Measurements from ENCODE around the gene GRHPR.

The GRHPR gene

DNA sequence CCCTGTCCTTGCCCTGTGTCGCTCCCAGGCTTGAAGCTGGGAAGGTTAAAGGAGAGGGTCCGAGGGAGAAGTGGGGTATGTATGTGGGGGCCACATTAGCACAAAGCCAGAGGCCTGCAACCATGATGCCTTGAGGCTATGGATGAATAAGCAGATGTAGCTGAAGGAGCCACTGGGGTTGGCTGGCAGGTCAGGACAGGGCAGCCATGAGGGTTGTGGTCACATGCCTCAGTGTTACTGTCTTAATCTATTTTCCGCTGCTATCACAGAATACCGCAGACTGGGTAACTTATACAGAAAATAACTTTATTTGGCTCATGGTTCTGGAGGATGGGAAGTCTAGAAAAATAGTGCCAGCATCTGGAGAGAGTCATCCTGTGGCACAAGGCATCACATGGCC lies 9.2 kb upstream of the GRHPR start:
- peaks cover 0 to 10% (median 7%) of the 10 kb centered on the region in 4 donors for H3K4me1 ChIP-seq
- TF ChIP-seq, protein P1, sequence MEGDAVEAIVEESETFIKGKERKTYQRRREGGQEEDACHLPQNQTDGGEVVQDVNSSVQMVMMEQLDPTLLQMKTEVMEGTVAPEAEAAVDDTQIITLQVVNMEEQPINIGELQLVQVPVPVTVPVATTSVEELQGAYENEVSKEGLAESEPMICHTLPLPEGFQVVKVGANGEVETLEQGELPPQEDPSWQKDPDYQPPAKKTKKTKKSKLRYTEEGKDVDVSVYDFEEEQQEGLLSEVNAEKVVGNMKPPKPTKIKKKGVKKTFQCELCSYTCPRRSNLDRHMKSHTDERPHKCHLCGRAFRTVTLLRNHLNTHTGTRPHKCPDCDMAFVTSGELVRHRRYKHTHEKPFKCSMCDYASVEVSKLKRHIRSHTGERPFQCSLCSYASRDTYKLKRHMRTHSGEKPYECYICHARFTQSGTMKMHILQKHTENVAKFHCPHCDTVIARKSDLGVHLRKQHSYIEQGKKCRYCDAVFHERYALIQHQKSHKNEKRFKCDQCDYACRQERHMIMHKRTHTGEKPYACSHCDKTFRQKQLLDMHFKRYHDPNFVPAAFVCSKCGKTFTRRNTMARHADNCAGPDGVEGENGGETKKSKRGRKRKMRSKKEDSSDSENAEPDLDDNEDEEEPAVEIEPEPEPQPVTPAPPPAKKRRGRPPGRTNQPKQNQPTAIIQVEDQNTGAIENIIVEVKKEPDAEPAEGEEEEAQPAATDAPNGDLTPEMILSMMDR (IDR thresholded peaks at IDR 0.05), result no peak
- no peak for DNase-seq
- no peaks in the 10 kb centered on the region for H3K27me3 ChIP-seq
- H3K9me3 ChIP-seq, result no peaks in the 10 kb centered on the region
- H3K4me3 ChIP-seq, result no peak overlapping the region
- H3K27ac ChIP-seq, result no peak overlapping the region
- intact Hi-C loops (cut with DNase I; ENCODE audit: low total_unique reads), result no loop called here
- H3K36me3 ChIP-seq, result no peaks in the 10 kb centered on the region

DNA sequence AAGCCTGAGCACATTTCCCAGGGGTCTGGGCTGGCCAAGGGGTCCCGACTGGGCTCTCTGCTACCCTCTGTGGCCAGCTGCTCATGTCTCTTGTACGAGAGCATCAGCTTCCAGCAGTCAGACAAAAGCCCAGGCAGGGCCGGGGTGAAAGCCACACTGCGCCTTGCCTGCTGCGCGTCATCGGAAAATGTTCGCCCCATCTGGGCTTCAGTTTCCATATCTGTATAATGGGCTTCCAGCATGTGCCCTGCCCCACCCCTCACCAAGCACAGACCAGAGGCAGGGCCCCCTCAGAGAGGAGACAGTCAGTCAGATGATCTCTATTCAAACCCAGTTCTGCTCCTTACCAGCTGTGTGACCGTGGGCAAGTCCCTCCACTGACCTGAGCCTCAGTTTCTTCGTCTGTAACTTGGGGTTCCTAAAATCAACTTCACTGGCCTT lies 8.0 kb upstream of the GRHPR start:
- intact Hi-C loops (cut with DNase I; ENCODE audit: low total_unique reads), result no loop called here

DNA sequence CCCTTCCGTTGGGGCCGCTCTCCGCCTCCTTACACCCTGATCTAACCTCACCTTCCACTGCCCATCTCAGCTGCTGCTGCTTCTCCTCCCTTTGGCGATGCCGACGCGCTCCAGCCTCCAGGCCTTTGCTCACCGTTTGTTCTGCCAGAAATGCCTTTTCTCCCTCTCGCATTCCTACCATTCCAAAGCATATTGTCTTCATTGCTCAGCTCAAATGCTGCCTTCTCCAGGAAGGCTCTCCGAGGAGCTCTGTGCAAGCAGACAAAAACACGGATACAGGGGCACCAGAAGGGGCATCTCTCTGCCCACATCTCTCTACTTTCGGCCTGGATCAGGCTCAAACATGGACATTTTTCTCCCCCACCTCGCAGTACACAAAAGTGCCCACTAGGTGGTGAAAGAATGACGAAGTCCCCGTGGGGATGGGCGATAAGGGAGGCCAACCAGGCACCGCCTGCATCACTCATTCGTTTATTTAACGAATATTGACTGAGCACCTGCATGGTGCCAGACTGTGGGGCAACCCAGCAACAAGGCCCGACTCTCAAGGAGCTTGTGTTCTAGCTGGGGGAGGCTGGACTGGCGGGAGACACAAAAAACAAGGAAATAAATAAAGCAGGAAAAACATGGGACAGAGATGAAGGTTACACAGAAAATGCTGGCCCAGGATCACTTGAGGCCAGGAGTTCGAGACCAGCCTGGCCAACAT lies 7.3 kb upstream of the GRHPR start:
- Histone ChIP-seq H3K27ac (peak overlapping the region; percentile 32 to 42), H3K36me3 (no peaks in the 10 kb centered on the region), H3K9me3 (no peaks in the 10 kb centered on the region), H3K4me3 (no peak overlapping the region), H3K4me1 (peaks cover 0 to 10% (median 7%) of the 10 kb centered on the region in 4 donors), H3K27me3 (no peaks in the 10 kb centered on the region)
- intact Hi-C loops (cut with DNase I; ENCODE audit: low total_unique reads), result no loop called here
- DNase-seq, result peak; percentile 65 to 74
- TF ChIP-seq, protein P1 (IDR thresholded peaks at IDR 0.05), result peak; percentile 74 to 76

More for the DNA sequence above, 8.0 kb upstream of the GRHPR start:
- no peaks in the 10 kb centered on the region for H3K9me3 ChIP-seq
- no peak overlapping the region for H3K4me3 ChIP-seq
- TF ChIP-seq, protein P1 (IDR thresholded peaks at IDR 0.05), result no peak
- H3K27ac ChIP-seq, result peak overlapping the region; percentile 32 to 42
- no peaks in the 10 kb centered on the region for H3K36me3 ChIP-seq
- H3K4me1 ChIP-seq, result peaks cover 0 to 10% (median 7%) of the 10 kb centered on the region in 4 donors
- no peaks in the 10 kb centered on the region for H3K27me3 ChIP-seq
- DNase-seq, result no peak

DNA sequence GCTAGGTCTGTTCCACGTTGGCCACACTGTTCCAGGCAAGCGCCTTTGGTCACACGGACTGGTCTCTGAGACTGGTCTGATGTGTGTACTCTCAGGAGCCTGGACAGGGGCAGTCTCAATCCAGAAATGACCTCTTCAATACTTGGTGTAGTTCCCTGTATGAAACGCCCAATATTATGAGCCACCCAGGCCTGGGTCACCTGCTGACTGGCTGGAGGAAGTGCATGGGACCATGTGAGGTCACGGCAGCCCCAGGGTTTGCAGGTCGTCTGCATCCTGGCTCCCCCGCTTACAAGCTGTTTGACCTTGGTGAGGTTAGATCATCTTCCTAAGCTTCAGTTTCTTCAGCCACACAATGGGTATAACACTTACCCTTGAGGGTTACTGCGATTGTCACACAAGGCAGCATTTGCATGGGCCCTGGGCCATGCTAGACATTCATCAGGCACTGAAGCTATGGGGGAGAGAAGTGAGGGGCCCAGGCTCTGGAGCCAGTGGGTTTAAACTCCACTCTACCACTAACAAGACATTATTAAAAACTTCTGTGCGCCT lies 5.2 kb upstream of the GRHPR start:
- no peaks in the 10 kb centered on the region for H3K27me3 ChIP-seq
- no peak for DNase-seq
- intact Hi-C loops (cut with DNase I; ENCODE audit: low total_unique reads), result no loop called here
- H3K27ac ChIP-seq, result no peak overlapping the region
- no peaks in the 10 kb centered on the region for H3K36me3 ChIP-seq
- no peak overlapping the region for H3K4me3 ChIP-seq
- TF ChIP-seq, protein P1 (IDR thresholded peaks at IDR 0.05), result no peak
- peaks cover 0 to 15% (median 12%) of the 10 kb centered on the region in 4 donors for H3K4me1 ChIP-seq
- H3K9me3 ChIP-seq, result no peaks in the 10 kb centered on the region

DNA sequence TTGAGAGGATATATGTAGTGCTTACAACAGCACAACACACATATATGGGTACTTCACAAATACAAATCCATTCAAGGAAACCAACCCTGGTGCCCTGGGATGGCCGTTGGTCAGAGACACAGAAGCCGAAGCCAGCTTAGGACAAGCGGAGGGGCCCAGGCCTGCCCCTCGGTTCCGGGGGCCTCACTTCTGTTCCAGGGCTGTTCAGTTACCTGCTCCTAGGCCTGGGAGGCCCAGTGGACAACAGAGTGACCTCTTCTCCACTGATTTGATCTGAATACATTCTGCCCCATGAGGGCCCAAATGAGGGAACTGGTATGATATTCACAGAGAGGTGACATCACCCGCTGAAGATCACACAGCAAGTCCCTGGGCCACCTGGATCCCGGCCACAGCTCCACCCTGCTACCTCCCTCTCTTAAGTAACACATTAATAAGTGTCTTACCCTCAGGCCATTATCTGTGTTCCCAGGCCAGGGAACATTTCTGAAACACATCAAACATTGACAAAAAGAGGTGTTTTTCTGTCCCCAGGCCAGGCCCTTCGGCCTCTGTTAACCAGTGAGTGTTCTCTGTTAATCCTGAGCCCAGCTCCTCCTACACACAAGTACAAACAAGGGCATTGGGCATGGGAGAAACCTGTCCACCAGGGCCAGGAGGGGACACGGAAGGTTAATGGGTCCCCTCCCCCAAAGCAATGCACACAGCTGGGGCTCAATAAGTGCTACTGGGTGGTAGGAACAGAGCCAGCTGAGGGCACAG lies 4.5 kb upstream of the GRHPR start:
- Histone ChIP-seq H3K27me3 (no peaks in the 10 kb centered on the region), H3K27ac (no peak overlapping the region), H3K36me3 (no peaks in the 10 kb centered on the region), H3K9me3 (no peaks in the 10 kb centered on the region), H3K4me1 (peaks cover 0 to 15% (median 12%) of the 10 kb centered on the region in 4 donors), H3K4me3 (no peak overlapping the region)
- TF ChIP-seq, protein P1 (IDR thresholded peaks at IDR 0.05), result no peak
- DNase-seq, result no peak
- intact Hi-C loops (cut with DNase I; ENCODE audit: low total_unique reads), result no loop called here

Data from tibial artery (tissue), 4 donors.